ENCODE data around the gene EEA1. TPM values are rescaled to one million over a fixed set of nuclear protein-coding genes. Genes with fewer than 3 reads are reported as not detected.

EEA1 gene
- total and polyA plus RNA-seq, 10 of the 15 experiments (the other 5 are each of a cell fraction or from before 2014, with no cell fraction given): 5.5 to 40.3 (median 13.5) TPM

- DNase-seq (ENCODE audit: low read depth, low spot score) (no peak), FAIRE-seq (no peak), ATAC-seq (no peak)
- no peaks in the 10 kb centered on the region; the same call in 2 of the 3 replicates for H3K9me3 ChIP-seq (replicated peaks; ENCODE audit: control insufficient read depth, insufficient read depth, low read length)
- TF ChIP-seq NFYB (IDR thresholded peaks at IDR 0.05; ENCODE audit: insufficient read depth, low read depth, low read length) (no peak), MYB (IDR thresholded peaks at IDR 0.05; ENCODE audit: borderline replicate concordance, low read depth, low read length) (no peak)
- no peak overlapping the region for H3K4me3 ChIP-seq
- H3K36me3 ChIP-seq (ENCODE audit: control insufficient read depth in 2 of 2, insufficient read depth in 2 of 2, low read length in 1 of 2): peaks cover 0 to 5% of the 10 kb centered on the region in 2 experiments; a peak in 2 of 4 replicates
- H3K4me1 ChIP-seq (ENCODE audit: control insufficient read depth, insufficient read depth, low read length): no peaks in the 10 kb centered on the region
- H3K9ac ChIP-seq (ENCODE audit: control insufficient read depth, insufficient read depth, low read length): no peak overlapping the region
- ChIA-PET CTCF (interaction anchor here (0.7 to 1.4 kb wide), 3 partner anchors 12 to 591 kb away, joined by 3 to 4 read pairs (median 3); no protein-coding TSS in a partner anchor), SMC1A (ENCODE audit: uncharacterized antibody, unreplicated experiment) (interaction anchor here (0.7 to 1.5 kb wide), 2 partner anchors 10 to 17 kb away, joined by 4 to 5 read pairs; no protein-coding TSS in a partner anchor), RAD21 (ENCODE audit: unreplicated experiment) (interaction anchor here (0.6 kb wide), 1 partner anchor 19 kb away, joined by 3 read pairs; no protein-coding TSS in a partner anchor), POLR2A (no interaction called here)
- no peaks in the 10 kb centered on the region for H3K79me2 ChIP-seq (ENCODE audit: control insufficient read depth, insufficient read depth, low read length)
- 80% methylated on average over 3 of the region's 3 CpGs for WGBS (ENCODE audit: insufficient coverage, insufficient replicate concordance, low lambda C conversion rate, missing lambda C conversion rate)
- no peak overlapping the region for H2AFZ ChIP-seq (ENCODE audit: control insufficient read depth, low read depth, low read length)
- no peak overlapping the region for H3K27ac ChIP-seq (ENCODE audit: control insufficient read depth, insufficient read depth)
- intact Hi-C loops (cut with micrococcal nuclease; ENCODE audit: unreplicated experiment): no loop called here
- no TSS peak for BruUV-seq (replicated peaks)
- no peak overlapping the region for H3K4me2 ChIP-seq (ENCODE audit: control insufficient read depth, insufficient read depth)
- no peaks in the 10 kb centered on the region for H3K27me3 ChIP-seq (replicated peaks in 1 of 2; ENCODE audit: control insufficient read depth in 2 of 2, insufficient read depth in 2 of 2, low read length in 1 of 2)
- H4K20me1 ChIP-seq (ENCODE audit: control insufficient read depth, insufficient read depth): no peaks in the 10 kb centered on the region
- in situ Hi-C loops (cut with MboI): no loop called here
These were observed 126.2 kb downstream of the EEA1 start for GRCh38 chr12:92802906-92803305.

GRCh38 chr12:92796650-92797049 is 132.4 kb downstream of the EEA1 start:
- no peak for ATAC-seq
- no TSS peak for BruUV-seq (replicated peaks)
- peaks cover 0 to 3% of the 10 kb centered on the region in 2 experiments; a peak in 3 of 4 replicates for H3K36me3 ChIP-seq (ENCODE audit: control insufficient read depth in 2 of 2, insufficient read depth in 2 of 2, low read length in 1 of 2)
- H2AFZ ChIP-seq (ENCODE audit: control insufficient read depth, low read depth, low read length): no peak overlapping the region
- ChIA-PET POLR2A (interaction anchor here (0.5 to 0.7 kb wide), 2 partner anchors 33 to 131 kb away, joined by 3 to 7 read pairs; no protein-coding TSS in a partner anchor), RAD21 (ENCODE audit: unreplicated experiment) (interaction anchor here (1.5 to 1.6 kb wide), 3 partner anchors 11 to 131 kb away, joined by 3 read pairs; no protein-coding TSS in a partner anchor), SMC1A (ENCODE audit: uncharacterized antibody, unreplicated experiment) (interaction anchor here (2.0 to 2.9 kb wide), 3 partner anchors 9 to 11 kb away, joined by 4 to 13 read pairs (median 7); no protein-coding TSS in a partner anchor), CTCF (interaction anchor here (1.0 to 2.1 kb wide), 2 partner anchors 9 to 11 kb away, joined by 3 to 11 read pairs; no protein-coding TSS in a partner anchor)
- no peak overlapping the region for H3K9ac ChIP-seq (ENCODE audit: control insufficient read depth, insufficient read depth, low read length)
- no peak overlapping the region for H3K4me2 ChIP-seq (ENCODE audit: control insufficient read depth, insufficient read depth)
- no peaks in the 10 kb centered on the region for H3K27me3 ChIP-seq (replicated peaks in 1 of 2; ENCODE audit: control insufficient read depth in 2 of 2, insufficient read depth in 2 of 2, low read length in 1 of 2)
- H4K20me1 ChIP-seq (ENCODE audit: control insufficient read depth, insufficient read depth): no peaks in the 10 kb centered on the region
- H3K4me3 ChIP-seq: no peak overlapping the region
- intact Hi-C loops (cut with micrococcal nuclease; ENCODE audit: unreplicated experiment) (no loop called here), in situ Hi-C loops (cut with MboI) (no loop called here)
- no peaks in the 10 kb centered on the region for H3K79me2 ChIP-seq (ENCODE audit: control insufficient read depth, insufficient read depth, low read length)
- no peak for DNase-seq (ENCODE audit: low read depth, low spot score)
- no peak for FAIRE-seq
- H3K27ac ChIP-seq (ENCODE audit: control insufficient read depth, insufficient read depth): no peak overlapping the region
- no peak for TF ChIP-seq NKRF (conservative IDR thresholded peaks at IDR 0.05)
- no peaks in the 10 kb centered on the region for H3K4me1 ChIP-seq (ENCODE audit: control insufficient read depth, insufficient read depth, low read length)
- no peaks in the 10 kb centered on the region for H3K9me3 ChIP-seq (replicated peaks; ENCODE audit: control insufficient read depth, insufficient read depth, low read length)
